K562 (cell line): Measurements from ENCODE around the gene ATP5MC3. TPM values are rescaled to one million over a fixed set of nuclear protein-coding genes. Genes with fewer than 3 reads are reported as not detected.

Experiments used
- ATF3 ChIP-seq, 2 experiments: fragments of 450-650 bp in 1 of 2; sonication (generic) in 1 of 2; formaldehyde crosslinking in 1 of 2; IDR thresholded peaks in 1 of 2; conservative IDR thresholded peaks in 1 of 2; 2 replicates each; pipeline versions ENCODE4 v1.6.1 to v1.8.1; 2016 to 2023; ENCODE audit warnings: mild to moderate bottlenecking in 2 of 2, moderate library complexity in 2 of 2, inconsistent platforms in 1 of 2, missing genetic modification reagents in 1 of 2
- CEBPG ChIP-seq, 3 experiments: fragments of 200-800 bp in 1 of 3; sonication (Bioruptor generic) in 1 of 3; sonication (generic) in 1 of 3; formaldehyde crosslinking in 1 of 3; IDR thresholded peaks in 2 of 3; conservative IDR thresholded peaks in 1 of 3; 2 replicates each; pipeline versions ENCODE4 v1.6.1 to v1.8.0; 2016 to 2022; ENCODE audit warnings: missing compliant biosample characterization in 2 of 3, missing genetic modification characterization in 2 of 3, mild to moderate bottlenecking in 1 of 3, missing genetic modification reagents in 1 of 3
- CLOCK ChIP-seq: fragments of 250-450 bp; sonication (Bioruptor Pico); IDR thresholded peaks from 2 replicates; pipeline ENCODE4 v1.4.0; 2020; ENCODE audit warnings: mild to moderate bottlenecking, moderate library complexity, borderline replicate concordance
- FOXP1 ChIP-seq: sonication (generic); formaldehyde crosslinking; IDR thresholded peaks from 2 replicates; pipeline ENCODE4 v1.8.0; 2022; ENCODE audit warnings: mild to moderate bottlenecking, missing genetic modification reagents
- GABPB1 ChIP-seq: sonication (generic); formaldehyde crosslinking; IDR thresholded peaks from 2 replicates; pipeline ENCODE4 v1.8.0; 2022; ENCODE audit warnings: mild to moderate bottlenecking, missing genetic modification reagents
- GTF2A2 ChIP-seq: IDR thresholded peaks from 2 replicates; pipeline ENCODE4 v1.6.1; 2016; ENCODE audit warnings: mild to moderate bottlenecking, missing genetic modification characterization, missing compliant biosample characterization
- HSF4 ChIP-seq: fragments of 250-450 bp; sonication (Bioruptor Pico); IDR thresholded peaks from 2 replicates; pipeline ENCODE4 v2.1.2; 2022; ENCODE audit warnings: mild to moderate bottlenecking, moderate library complexity, borderline replicate concordance
- IRF2 ChIP-seq: sonication (generic); formaldehyde crosslinking; IDR thresholded peaks from 2 replicates; pipeline ENCODE4 v1.8.1; 2022; ENCODE audit warnings: mild to moderate bottlenecking, missing genetic modification reagents
- MNT ChIP-seq, 2 experiments: fragments of 450-650 bp; conservative IDR thresholded peaks; 2 replicates each; pipeline ENCODE4 v1.6.1; 2017; ENCODE audit warnings: mild to moderate bottlenecking in 2 of 2, moderate library complexity in 2 of 2
- PHF21A ChIP-seq: fragments of 450-650 bp; IDR thresholded peaks from 2 replicates; pipeline ENCODE4 v1.6.1; 2017; ENCODE audit warnings: low read depth, borderline replicate concordance
- RBM17 ChIP-seq: fragments of 200-400 bp; formaldehyde crosslinking; IDR thresholded peaks from 2 replicates; pipeline ENCODE4 v1.6.1; 2017; ENCODE audit warnings: low read depth, mild to moderate bottlenecking, low read length, borderline replicate concordance
- SFPQ ChIP-seq: fragments of 200-400 bp; formaldehyde crosslinking; IDR thresholded peaks from 2 replicates; pipeline ENCODE4 v1.6.1; 2017; ENCODE audit warnings: mild to moderate bottlenecking, low read depth, low read length, moderate library complexity
- SNIP1 ChIP-seq: fragments of 450-650 bp; IDR thresholded peaks from 2 replicates; pipeline ENCODE4 v1.7.1; 2017; ENCODE audit warnings: low read depth, mild to moderate bottlenecking
- ZBTB49 ChIP-seq: sonication (generic); formaldehyde crosslinking; IDR thresholded peaks from 2 replicates; pipeline ENCODE4 v1.8.0; 2022; ENCODE audit warnings: missing genetic modification reagents, mild to moderate bottlenecking, borderline replicate concordance
- ZFP36 ChIP-seq: fragments of 150-350 bp; IDR thresholded peaks from 2 replicates; pipeline ENCODE4 v1.6.1; 2018; ENCODE audit warnings: low read length, low read depth; ENCODE audit not compliant: partially characterized antibody
- ZNF76 ChIP-seq: fragments of 250-450 bp; sonication (Bioruptor Pico); IDR thresholded peaks from 2 replicates; pipeline ENCODE4 v1.4.0; 2020; ENCODE audit warnings: mild to moderate bottlenecking, moderate library complexity, borderline replicate concordance
- polyA plus RNA-seq, 8 experiments: library from polyadenylated mRNA; depleted of rRNA in 4 of 8; stranded (reverse) in 5 of 8; unstranded in 3 of 8; fragments of >200 nt; fragmentation: Nextera tagmentation in 2 of 8; fragmentation: Illumina TruSeq in 1 of 8; extraction: Ambion mirVana in 2 of 8; extraction: Trizol in 1 of 8; gene quantifications; 2 replicates each; pipeline versions ENCODE4 v1.2.1 to v1.2.3, GENCODE V29; 2011 to 2014; ENCODE audit warnings: inconsistent platforms in 1 of 8, missing spikeins in 1 of 8
- total RNA-seq, 7 experiments: library from RNA; depleted of rRNA in 6 of 7; stranded (reverse); fragments of >200 nt in 6 of 7; fragmentation: Illumina TruSeq in 2 of 7; extraction: Trizol in 2 of 7; gene quantifications; 2 replicates each; pipeline versions ENCODE4 v1.2.1 to v1.2.3, GENCODE V29; 2011 to 2021; ENCODE audit warnings: low replicate concordance in 1 of 7

The ATP5MC3 gene
- total and polyA plus RNA-seq, 9 of the 15 experiments (the other 6 are each of a cell fraction or from before 2014, with no cell fraction given) = 423 to 2,565 (median 1,012) TPM

GRCh38 chr2:175166216-175166824 is 15.2 kb downstream of the ATP5MC3 start (continued):
- TF ChIP-seq CEBPG (CRISPR knock-in tag; IDR thresholded peaks at IDR 0.05) (no peak), CEBPG (tag; conservative IDR thresholded peaks at IDR 0.05 in 1 of 2, IDR thresholded peaks at IDR 0.05 in 1 of 2) (peak; percentile 88 to 99), FOXP1 (no peak), IRF2 (no peak), CLOCK (CRISPR knock-in tag) (no peak), ZFP36 (no peak), SNIP1 (no peak), GABPB1 (CRISPR knock-in tag) (no peak), ZNF76 (no peak), RBM17 (no peak), HSF4 (CRISPR knock-in tag) (0 out of 2 replicates have a peak, but pooled peaks have one; percentile 15), ATF3 (IDR thresholded peaks at IDR 0.05) (0 out of 2 replicates have a peak, but pooled peaks have one; percentile 39), ATF3 (CRISPR knock-in tag; conservative IDR thresholded peaks at IDR 0.05) (no peak), PHF21A (no peak), ZBTB49 (no peak), MNT (conservative IDR thresholded peaks at IDR 0.05) (peak in 1 of 2 experiments; percentile 2; a peak in 1 of 4 replicates), GTF2A2 (no peak), SFPQ (no peak)
